GM19455 (cell line): Measurements from ENCODE around the gene EYA2.
"Not testable (repeated sequence)": the region's sequence is repeated elsewhere in the genome, so short reads cannot be mapped to it uniquely, and the experiment has no call there.

Source experiments
- ATAC-seq: cut with Tn5 transposase; IDR thresholded peaks from one replicate; pipeline ENCODE4 v1.9.1; 2021; ENCODE audit not compliant: unreplicated experiment

Gene EYA2

GRCh38 chr20:46894579-46894958 is at the start of gene EYA2:
Gene EYA2, plus strand, starts transcription at chr20:46894843. Its CDS starts 95,168 bp downstream, at chr20:46990011.
- ATAC-seq = no peak

- ATAC-seq = no peak
Measured at GRCh38 chr20:46844965-46845364, 49.7 kb upstream of the EYA2 start.

GRCh38 chr20:46849269-46849668 is 45.4 kb upstream of the EYA2 start:
- ATAC-seq = no peak

GRCh38 chr20:46849751-46850150 is 44.9 kb upstream of the EYA2 start:
- no peak for ATAC-seq

GRCh38 chr20:46850416-46850815 is 44.2 kb upstream of the EYA2 start:
- no peak for ATAC-seq

- no peak for ATAC-seq
Measured at GRCh38 chr20:46850896-46851295, 43.7 kb upstream of the EYA2 start.

GRCh38 chr20:46851746-46852145 is 42.9 kb upstream of the EYA2 start:
- no peak for ATAC-seq

- no peak for ATAC-seq
Measured at GRCh38 chr20:46852313-46852712, 42.3 kb upstream of the EYA2 start.

GRCh38 chr20:46853926-46854325 is 40.7 kb upstream of the EYA2 start:
- no peak for ATAC-seq

- no peak for ATAC-seq
Measured at GRCh38 chr20:46857061-46857831, 37.4 kb upstream of the EYA2 start.

- ATAC-seq = no peak
Measured at GRCh38 chr20:46865824-46866223, 28.8 kb upstream of the EYA2 start.

GRCh38 chr20:46870041-46870440 is 24.6 kb upstream of the EYA2 start:
- ATAC-seq = no peak

GRCh38 chr20:46872328-46873211 is 22.1 kb upstream of the EYA2 start:
- no peak for ATAC-seq

- ATAC-seq = no peak
Measured at GRCh38 chr20:46875059-46875458, 19.6 kb upstream of the EYA2 start.

- no peak for ATAC-seq
Measured at GRCh38 chr20:46879386-46879785, 15.3 kb upstream of the EYA2 start.

GRCh38 chr20:46879963-46880362 is 14.7 kb upstream of the EYA2 start:
- ATAC-seq = not testable (repeated sequence)

- no peak for ATAC-seq
Measured at GRCh38 chr20:46883892-46884291, 10.8 kb upstream of the EYA2 start.

GRCh38 chr20:46890682-46891081 is 4.0 kb upstream of the EYA2 start:
- no peak for ATAC-seq

GRCh38 chr20:46893051-46893450 is 1.6 kb upstream of the EYA2 start:
- no peak for ATAC-seq

GRCh38 chr20:46893877-46894578 is 615 bp upstream of the EYA2 start:
- ATAC-seq = no peak
